A549 treated with Hydrocortisone at 1 μM for 4 hours (cell line): Measurements from ENCODE around the gene CD72. TPM values are rescaled to one million over a fixed set of nuclear protein-coding genes. Genes with fewer than 3 reads are reported as not detected.

Source experiments
- total RNA-seq: library from RNA; stranded (reverse); fragments of 200-300 nt; extraction: Qiagen RNA extraction; gene quantifications from 5 replicates; pipeline ENCODE4 v1.2.3, GENCODE V29; 2022

CD72 gene, protein sequence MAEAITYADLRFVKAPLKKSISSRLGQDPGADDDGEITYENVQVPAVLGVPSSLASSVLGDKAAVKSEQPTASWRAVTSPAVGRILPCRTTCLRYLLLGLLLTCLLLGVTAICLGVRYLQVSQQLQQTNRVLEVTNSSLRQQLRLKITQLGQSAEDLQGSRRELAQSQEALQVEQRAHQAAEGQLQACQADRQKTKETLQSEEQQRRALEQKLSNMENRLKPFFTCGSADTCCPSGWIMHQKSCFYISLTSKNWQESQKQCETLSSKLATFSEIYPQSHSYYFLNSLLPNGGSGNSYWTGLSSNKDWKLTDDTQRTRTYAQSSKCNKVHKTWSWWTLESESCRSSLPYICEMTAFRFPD
- 0.11 to 0.20 TPM (median 0.15 TPM) in 4 of 5 replicates, not detected in the other for total RNA-seq

DNA sequence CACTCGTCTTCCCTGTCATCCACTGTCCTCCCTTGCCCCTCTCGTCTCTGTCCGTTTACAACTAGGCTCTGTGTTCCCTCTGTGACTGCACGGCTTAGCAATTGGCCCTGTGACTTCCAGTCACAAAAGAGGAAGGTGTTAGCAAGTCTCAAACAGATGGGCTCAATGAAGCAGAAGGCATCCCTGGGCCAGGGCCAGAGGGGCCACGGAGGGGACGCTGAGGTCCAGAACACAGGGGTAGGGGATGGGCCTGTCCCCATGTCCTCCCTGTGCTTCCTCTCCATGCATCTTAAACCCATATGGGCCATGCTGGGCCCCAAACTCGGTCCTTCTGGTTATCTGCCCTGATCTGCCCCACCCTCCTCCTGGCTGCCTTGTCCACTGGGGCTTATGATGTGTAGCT lies at the start of gene CD72:
CD72 (minus strand) TSS at position 89 of the 403 bp plus-strand sequence. CDS start 110 bp downstream, outside the sequence.

GRCh38 chr9:35664531-35665470 lies 46.6 kb upstream of the CD72 start, which contains the start of gene ARHGEF39:
Gene ARHGEF39 (minus strand): TSS chr9:35665195. CDS start chr9:35665169, 26 bp downstream.

GRCh38 chr9:35658137-35658967 lies 40.1 kb upstream of the CD72 start, which contains the start of gene CCDC107:
Gene CCDC107 (plus strand): TSS chr9:35658292. CDS start chr9:35658380, 88 bp downstream.

DNA sequence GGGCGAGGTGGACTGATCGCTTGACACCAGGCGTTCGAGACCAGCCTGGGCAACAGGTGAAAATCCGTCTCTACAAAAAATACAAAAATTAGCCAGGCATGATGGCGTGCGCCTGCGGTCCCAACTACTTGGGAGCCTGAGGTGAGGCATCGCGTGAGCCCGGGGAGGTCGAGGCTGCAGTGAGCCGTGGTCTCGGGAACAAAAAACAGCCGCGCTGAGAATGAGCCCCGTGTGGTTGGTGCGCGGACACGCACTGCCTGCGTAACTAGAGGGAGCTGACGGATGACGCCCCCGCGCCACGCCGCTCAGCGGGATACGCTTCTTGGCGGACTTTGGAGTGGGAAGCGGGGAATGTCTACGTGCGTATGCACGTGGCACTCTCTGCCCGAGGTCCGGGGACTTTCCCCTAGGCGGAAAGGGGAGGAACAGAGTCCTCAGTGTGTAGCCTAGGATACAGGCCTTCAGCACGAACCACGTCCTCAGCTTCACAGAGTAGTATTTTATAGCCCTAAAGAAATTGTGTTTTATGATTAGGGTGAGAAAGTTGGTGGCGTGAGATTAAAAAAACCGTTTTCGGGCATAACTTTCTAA lies 39.4 kb upstream of the CD72 start, which contains the start of gene RMRP:
RMRP (minus strand) TSS at position 474 of the 591 bp plus-strand sequence.

GRCh38 chr9:35650341-35651158 lies 32.3 kb upstream of the CD72 start, which contains the start of gene SIT1:
Gene SIT1 (minus strand): TSS chr9:35650931. CDS start chr9:35650853, 78 bp downstream.

GRCh38 chr9:35604578-35605350 lies 13.4 kb downstream of the CD72 start, which contains the start of gene TESK1:
Gene TESK1 (plus strand): TSS chr9:35605262. CDS start chr9:35605620, 358 bp downstream.

Other genes starting within 250 kb of the CD72 start
- gene RUSC2, start 128.3 kb downstream of the CD72 start, total RNA-seq: 29.7 to 32.8 TPM (median 31.1 TPM) in 5 replicates
- gene TESK1, start 13.2 kb downstream of the CD72 start, total RNA-seq: 25.3 to 29.8 TPM (median 28.8 TPM) in 5 replicates
- gene SIT1, start 32.5 kb upstream of the CD72 start, total RNA-seq: not detected in 5 replicates
- gene RMRP, start 39.6 kb upstream of the CD72 start, total RNA-seq: 8.7 to 24.4 TPM (median 17.9 TPM) in 4 of 5 replicates, not detected in the other
- 23.0 to 32.2 TPM (median 31.3 TPM) in 5 replicates for gene CCDC107, start 39.9 kb upstream of the CD72 start, total RNA-seq
- 13.6 to 18.2 TPM (median 17.4 TPM) in 5 replicates for gene ARHGEF39, start 46.8 kb upstream of the CD72 start, total RNA-seq
- 4.3 to 7.6 TPM (median 7.1 TPM) in 5 replicates for gene CA9, start 55.5 kb upstream of the CD72 start, total RNA-seq
- 626 to 688 TPM (median 676 TPM) in 5 replicates for gene TPM2, start 71.5 kb upstream of the CD72 start, total RNA-seq
- 111 to 160 TPM (median 122 TPM) in 5 replicates for gene TLN1, start 113.8 kb upstream of the CD72 start, total RNA-seq
- gene CREB3, start 114.3 kb upstream of the CD72 start, total RNA-seq: 55.6 to 64.0 TPM (median 57.5 TPM) in 5 replicates
- gene GBA2, start 130.8 kb upstream of the CD72 start, total RNA-seq: 31.2 to 37.5 TPM (median 35.7 TPM) in 5 replicates
- 12.6 to 19.2 TPM (median 16.0 TPM) in 5 replicates for gene RGP1, start 130.9 kb upstream of the CD72 start, total RNA-seq
- gene MSMP, start 135.9 kb upstream of the CD72 start, total RNA-seq: 0.40 to 0.58 TPM in 2 of 5 replicates, not detected in the others
- gene NPR2, start 173.2 kb upstream of the CD72 start, total RNA-seq: 3.8 to 6.9 TPM (median 5.4 TPM) in 5 replicates
- 0.27 to 0.49 TPM (median 0.35 TPM) in 5 replicates for gene SPAG8, start 193.8 kb upstream of the CD72 start, total RNA-seq
- gene HINT2, start 196.6 kb upstream of the CD72 start, total RNA-seq: 55.0 to 109 TPM (median 99.7 TPM) in 5 replicates
- not detected in 5 replicates for gene FAM221B, start 210.3 kb upstream of the CD72 start, total RNA-seq
- gene TMEM8B, start 210.8 kb upstream of the CD72 start, total RNA-seq: 2.6 to 4.0 TPM (median 3.3 TPM) in 5 replicates